Activated CD8-positive, alpha-beta memory T cell treated with anti-CD3 and anti-CD28 coated beads, Interleukin-2, amount 10 ng/mL, durations not matched to agents 7 days and 5 days (primary cell): Measurements from ENCODE around the gene ADAMTS2. TPM values are rescaled to one million over a fixed set of nuclear protein-coding genes. Genes with fewer than 3 reads are reported as not detected.
"Not testable (repeated sequence)": the region's sequence is repeated elsewhere in the genome, so short reads cannot be mapped to it uniquely, and the experiment has no call there.

ENCODE experiments used
- ATAC-seq: fragments of 150-1000 bp; cut with Tn5 transposase; one replicate; pipeline ENCODE4 v1.10.0; 2021; ENCODE audit warnings: moderate library complexity
- CTCF ChIA-PET: fragments of 350-600 bp; sonication (Branson Sonifier 250); formaldehyde crosslinking; loops from one replicate; lab custom pipeline; 2021; ENCODE audit warnings: antibody characterized with exemption; lab: Charles Lee
- DNase-seq: peaks from one replicate; pipeline ENCODE4 v3.0.0-alpha.2; 2020
- H3K27ac Mint-ChIP-seq: one replicate; pipeline ENCODE4 v1.8.0; 2021; ENCODE audit warnings: mild to moderate bottlenecking, mixed read lengths
- H3K27me3 Mint-ChIP-seq: one replicate; pipeline ENCODE4 v1.8.0; 2021; ENCODE audit warnings: mixed read lengths
- H3K36me3 Mint-ChIP-seq: one replicate; pipeline ENCODE4 v1.8.0; 2021; ENCODE audit warnings: mild to moderate bottlenecking, mixed read lengths
- H3K4me1 Mint-ChIP-seq: one replicate; pipeline ENCODE4 v1.8.0; 2021; ENCODE audit warnings: mixed read lengths
- H3K4me3 Mint-ChIP-seq: one replicate; pipeline ENCODE4 v1.8.0; 2021; ENCODE audit warnings: mild to moderate bottlenecking, moderate library complexity, mixed read lengths
- H3K9me3 Mint-ChIP-seq: one replicate; pipeline ENCODE4 v1.8.0; 2022; ENCODE audit warnings: low read depth, mixed read lengths
- total RNA-seq, 2 experiments: library from RNA; stranded (reverse); gene quantifications; one replicate each; pipeline ENCODE4 v1.2.3, GENCODE V29; 2021

ADAMTS2 gene
- total RNA-seq, 2 experiments from 2014 or later, result not detected

GRCh38 chr5:179113945-179114641 lies 231.2 kb downstream of the ADAMTS2 start:
- peaks cover 22% of the 10 kb centered on the region for H3K9me3 Mint-ChIP-seq
- DNase-seq, result no peak
- H3K4me1 Mint-ChIP-seq, result no peaks in the 10 kb centered on the region
- H3K36me3 Mint-ChIP-seq, result no peaks in the 10 kb centered on the region
- H3K27me3 Mint-ChIP-seq, result no peaks in the 10 kb centered on the region
- no peak for ATAC-seq
- H3K27ac Mint-ChIP-seq, result no peak overlapping the region
- no peak overlapping the region for H3K4me3 Mint-ChIP-seq
- CTCF ChIA-PET, result no interaction called here

GRCh38 chr5:179113143-179113530 lies 232.1 kb downstream of the ADAMTS2 start:
- DNase-seq, result no peak
- H3K36me3 Mint-ChIP-seq, result no peaks in the 10 kb centered on the region
- peaks cover 20% of the 10 kb centered on the region for H3K9me3 Mint-ChIP-seq
- no peaks in the 10 kb centered on the region for H3K4me1 Mint-ChIP-seq
- H3K4me3 Mint-ChIP-seq, result no peak overlapping the region
- ATAC-seq, result no peak
- no peak overlapping the region for H3K27ac Mint-ChIP-seq
- CTCF ChIA-PET, result no interaction called here
- no peaks in the 10 kb centered on the region for H3K27me3 Mint-ChIP-seq

- CTCF ChIA-PET, result no interaction called here
- no peak overlapping the region for H3K27ac Mint-ChIP-seq
- H3K9me3 Mint-ChIP-seq, result peaks cover 22% of the 10 kb centered on the region
- no peaks in the 10 kb centered on the region for H3K27me3 Mint-ChIP-seq
- ATAC-seq, result no peak
- H3K4me3 Mint-ChIP-seq, result no peak overlapping the region
- H3K4me1 Mint-ChIP-seq, result no peaks in the 10 kb centered on the region
- H3K36me3 Mint-ChIP-seq, result no peaks in the 10 kb centered on the region
- no peak for DNase-seq
Measured at GRCh38 chr5:179112469-179113142, 232.7 kb downstream of the ADAMTS2 start.

- CTCF ChIA-PET, result no interaction called here
- no peaks in the 10 kb centered on the region for H3K27me3 Mint-ChIP-seq
Measured at GRCh38 chr5:179111267-179112207, 233.7 kb downstream of the ADAMTS2 start.

GRCh38 chr5:179110528-179110927 lies 234.7 kb downstream of the ADAMTS2 start:
- H3K36me3 Mint-ChIP-seq, result no peaks in the 10 kb centered on the region
- no peak overlapping the region for H3K4me3 Mint-ChIP-seq
- H3K27ac Mint-ChIP-seq, result no peak overlapping the region
- no peaks in the 10 kb centered on the region for H3K4me1 Mint-ChIP-seq
- H3K9me3 Mint-ChIP-seq, result peaks cover 22% of the 10 kb centered on the region
- ATAC-seq (no peak), DNase-seq (no peak)
- CTCF ChIA-PET, result no interaction called here
- no peaks in the 10 kb centered on the region for H3K27me3 Mint-ChIP-seq

More at GRCh38 chr5:179111267-179112207, 233.7 kb downstream of the ADAMTS2 start:
- DNase-seq (no peak), ATAC-seq (no peak)
- H3K9me3 Mint-ChIP-seq, result peaks cover 22% of the 10 kb centered on the region
- H3K4me3 Mint-ChIP-seq, result no peak overlapping the region
- H3K4me1 Mint-ChIP-seq, result no peaks in the 10 kb centered on the region
- no peak overlapping the region for H3K27ac Mint-ChIP-seq
- no peaks in the 10 kb centered on the region for H3K36me3 Mint-ChIP-seq

DNA sequence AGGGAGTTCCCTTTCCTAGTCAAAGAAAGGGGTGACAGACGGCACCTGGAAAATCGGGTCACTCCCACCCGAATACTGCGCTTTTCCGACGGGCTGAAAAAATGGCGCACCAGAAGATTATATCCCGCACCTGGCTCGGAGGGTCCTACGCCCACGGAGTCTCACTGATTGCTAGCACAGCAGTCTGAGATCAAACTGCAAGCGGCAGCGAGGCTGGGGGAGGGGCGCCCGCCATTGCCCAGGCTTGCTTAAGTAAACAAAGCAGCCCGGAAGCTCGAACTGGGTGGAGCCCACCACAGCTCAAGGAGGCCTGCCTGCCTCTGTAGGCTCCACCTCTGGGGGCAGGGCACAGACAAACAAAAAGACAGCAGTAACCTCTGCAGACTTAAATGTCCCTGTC lies 244.0 kb downstream of the ADAMTS2 start:
- H3K4me3 Mint-ChIP-seq, H3K27ac Mint-ChIP-seq, H3K36me3 Mint-ChIP-seq, CTCF ChIA-PET, ATAC-seq, DNase-seq, H3K27me3 Mint-ChIP-seq, H3K4me1 Mint-ChIP-seq: not testable (repeated sequence)
- H3K9me3 Mint-ChIP-seq, result peaks cover 19% of the 10 kb centered on the region

DNA sequence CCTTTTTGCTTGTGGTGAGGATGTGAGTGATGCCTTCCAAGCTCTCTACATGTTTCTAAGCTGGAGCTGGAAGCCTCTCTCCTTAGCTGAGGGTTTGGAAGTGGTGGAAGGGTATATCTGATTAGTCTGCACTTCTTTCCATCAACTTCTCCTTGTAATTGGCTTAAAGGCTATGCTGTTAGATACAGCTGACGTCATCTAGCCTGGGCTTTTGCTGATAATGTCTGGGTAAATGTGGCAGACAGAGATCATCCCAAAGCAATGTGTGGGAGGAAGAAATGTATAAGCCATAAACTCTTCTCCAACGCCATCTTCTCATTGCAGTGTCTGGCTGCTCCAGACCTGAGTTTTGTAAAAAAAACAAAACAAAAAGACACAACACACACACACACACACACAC lies 255.8 kb downstream of the ADAMTS2 start:
- no peak overlapping the region for H3K27ac Mint-ChIP-seq
- H3K4me3 Mint-ChIP-seq, result no peak overlapping the region
- H3K9me3 Mint-ChIP-seq, result peaks cover 41% of the 10 kb centered on the region
- H3K27me3 Mint-ChIP-seq, result no peaks in the 10 kb centered on the region
- CTCF ChIA-PET, result no interaction called here
- peaks cover 3% of the 10 kb centered on the region for H3K36me3 Mint-ChIP-seq
- H3K4me1 Mint-ChIP-seq, result no peaks in the 10 kb centered on the region
- ATAC-seq (no peak), DNase-seq (no peak)

DNA sequence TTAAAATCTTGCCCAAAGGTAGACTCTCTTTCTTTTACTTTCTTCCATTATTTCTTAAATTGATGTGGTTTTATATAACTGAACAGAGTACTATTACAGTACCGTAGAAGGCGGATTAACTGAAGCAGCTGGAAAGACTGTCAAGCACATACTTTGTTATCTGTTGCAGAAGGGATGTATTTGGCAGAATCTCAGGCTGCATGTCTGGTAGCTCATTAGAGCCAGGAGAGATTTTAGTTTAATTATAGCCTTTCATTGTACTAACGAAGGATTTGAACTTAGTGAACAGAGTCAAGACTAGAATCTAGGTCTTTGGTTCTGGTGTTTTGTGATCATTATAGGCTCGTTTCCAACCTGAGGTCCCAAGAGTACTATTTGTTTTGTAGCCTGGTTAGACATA lies 264.5 kb downstream of the ADAMTS2 start:
- no peaks in the 10 kb centered on the region for H3K27me3 Mint-ChIP-seq
- H3K4me3 Mint-ChIP-seq, result no peak overlapping the region
- DNase-seq (no peak), ATAC-seq (no peak)
- no peak overlapping the region for H3K27ac Mint-ChIP-seq
- H3K36me3 Mint-ChIP-seq, result peaks cover 55% of the 10 kb centered on the region
- CTCF ChIA-PET, result no interaction called here
- H3K9me3 Mint-ChIP-seq, result peaks cover 57% of the 10 kb centered on the region
- no peaks in the 10 kb centered on the region for H3K4me1 Mint-ChIP-seq

- Mint-ChIP-seq H3K4me3 (no peak overlapping the region), H3K4me1 (no peaks in the 10 kb centered on the region), H3K36me3 (peaks cover 59% of the 10 kb centered on the region), H3K27me3 (no peaks in the 10 kb centered on the region), H3K9me3 (peaks cover 57% of the 10 kb centered on the region), H3K27ac (no peak overlapping the region)
- CTCF ChIA-PET, result no interaction called here
- no peak for DNase-seq
- no peak for ATAC-seq
Measured at GRCh38 chr5:179079165-179079987, 265.9 kb downstream of the ADAMTS2 start.

DNA sequence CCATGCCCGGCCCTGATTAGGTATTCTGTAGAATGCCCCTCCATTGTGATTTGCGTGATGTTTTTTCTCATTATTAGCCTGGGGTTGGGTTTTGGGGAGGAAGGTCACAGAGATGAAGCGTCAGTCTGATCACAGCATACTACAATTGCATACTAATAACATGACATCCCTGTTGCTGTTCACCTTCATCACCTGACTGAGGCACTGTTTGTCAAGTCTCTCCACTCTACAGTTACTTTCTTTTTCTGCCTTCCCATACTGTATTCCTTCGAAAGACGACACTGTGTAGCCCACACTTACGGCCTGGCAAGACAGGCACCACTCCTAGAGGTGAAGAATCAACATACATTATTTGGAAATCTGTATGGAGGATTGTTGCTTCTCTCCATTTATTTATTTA lies 279.6 kb downstream of the ADAMTS2 start:
- no peak overlapping the region for H3K4me3 Mint-ChIP-seq
- peaks cover 82% of the 10 kb centered on the region for H3K36me3 Mint-ChIP-seq
- peaks cover 40% of the 10 kb centered on the region for H3K9me3 Mint-ChIP-seq

GRCh38 chr5:179061025-179061424 lies 284.2 kb downstream of the ADAMTS2 start:
- H3K9me3 Mint-ChIP-seq, result peaks cover 34% of the 10 kb centered on the region
- peaks cover 54% of the 10 kb centered on the region for H3K36me3 Mint-ChIP-seq
- peaks cover 16% of the 10 kb centered on the region for H3K4me1 Mint-ChIP-seq
- H3K27me3 Mint-ChIP-seq, result no peaks in the 10 kb centered on the region
- peak overlapping the region; percentile 81 for H3K4me3 Mint-ChIP-seq
- CTCF ChIA-PET, result interaction anchor here (0.6 to 1.3 kb wide), 3 partner anchors 10 to 330 kb away, joined by 3 to 6 read pairs (median 4); partner anchors contain the start of gene ZNF354A
- DNase-seq (no peak), ATAC-seq (no peak)
- no peak overlapping the region for H3K27ac Mint-ChIP-seq

More for the DNA sequence above, 279.6 kb downstream of the ADAMTS2 start:
- no peaks in the 10 kb centered on the region for H3K27me3 Mint-ChIP-seq
- CTCF ChIA-PET, result no interaction called here
- DNase-seq (no peak), ATAC-seq (no peak)
- H3K27ac Mint-ChIP-seq, result no peak overlapping the region
- H3K4me1 Mint-ChIP-seq, result peaks cover 8% of the 10 kb centered on the region
